ENCODE results near the gene PRKRIP1. TPM values are rescaled to one million over a fixed set of nuclear protein-coding genes. Genes with fewer than 3 reads are reported as not detected.

PRKRIP1 gene
- total RNA-seq, 1 donor from 2014 or later, result 44.8 TPM

- Mint-ChIP-seq H3K4me1 (ENCODE audit: low read depth) (no peaks in the 10 kb centered on the region), H3K27me3 (no peaks in the 10 kb centered on the region), H3K4me3 (ENCODE audit: low read depth) (no peak overlapping the region), H3K36me3 (ENCODE audit: insufficient read depth) (no peaks in the 10 kb centered on the region), H3K27ac (no peak overlapping the region), H3K9me3 (ENCODE audit: low read depth) (no peaks in the 10 kb centered on the region)
- DNase-seq (ENCODE audit: low spot score, unreplicated experiment), result no peak
- no peak for TF ChIP-seq CTCF (IDR thresholded peaks at IDR 0.05; ENCODE audit: unreplicated experiment)
Measured at GRCh38 chr7:102455596-102455995, 59.4 kb downstream of the PRKRIP1 start.

GRCh38 chr7:102456327-102456726 is 60.2 kb downstream of the PRKRIP1 start:
- DNase-seq (ENCODE audit: low spot score, unreplicated experiment), result no peak
- no peak overlapping the region for H3K4me3 Mint-ChIP-seq (ENCODE audit: low read depth)
- H3K27ac Mint-ChIP-seq, result no peak overlapping the region
- TF ChIP-seq CTCF (IDR thresholded peaks at IDR 0.05; ENCODE audit: unreplicated experiment), result no peak
- H3K4me1 Mint-ChIP-seq (ENCODE audit: low read depth), result no peaks in the 10 kb centered on the region
- H3K9me3 Mint-ChIP-seq (ENCODE audit: low read depth), result no peaks in the 10 kb centered on the region
- H3K27me3 Mint-ChIP-seq, result no peaks in the 10 kb centered on the region
- H3K36me3 Mint-ChIP-seq (ENCODE audit: insufficient read depth), result no peaks in the 10 kb centered on the region

- H3K27ac Mint-ChIP-seq, result no peak overlapping the region
Measured at GRCh38 chr7:102457352-102457924, 61.3 kb downstream of the PRKRIP1 start.

GRCh38 chr7:102459221-102459844 is 63.2 kb downstream of the PRKRIP1 start:
- no peak for TF ChIP-seq CTCF (IDR thresholded peaks at IDR 0.05; ENCODE audit: unreplicated experiment)
- Mint-ChIP-seq H3K27me3 (no peaks in the 10 kb centered on the region), H3K4me3 (ENCODE audit: low read depth) (no peak overlapping the region), H3K4me1 (ENCODE audit: low read depth) (peaks cover 7% of the 10 kb centered on the region), H3K27ac (no peak overlapping the region), H3K9me3 (ENCODE audit: low read depth) (no peaks in the 10 kb centered on the region), H3K36me3 (ENCODE audit: insufficient read depth) (no peaks in the 10 kb centered on the region)
- no peak for DNase-seq (ENCODE audit: low spot score, unreplicated experiment)

More at GRCh38 chr7:102457352-102457924, 61.3 kb downstream of the PRKRIP1 start:
- TF ChIP-seq CTCF (IDR thresholded peaks at IDR 0.05; ENCODE audit: unreplicated experiment), result no peak
- no peak for DNase-seq (ENCODE audit: low spot score, unreplicated experiment)
- no peak overlapping the region for H3K4me3 Mint-ChIP-seq (ENCODE audit: low read depth)
- H3K4me1 Mint-ChIP-seq (ENCODE audit: low read depth), result no peaks in the 10 kb centered on the region
- H3K27me3 Mint-ChIP-seq, result no peaks in the 10 kb centered on the region
- no peaks in the 10 kb centered on the region for H3K9me3 Mint-ChIP-seq (ENCODE audit: low read depth)
- no peaks in the 10 kb centered on the region for H3K36me3 Mint-ChIP-seq (ENCODE audit: insufficient read depth)

- no peaks in the 10 kb centered on the region for H3K27me3 Mint-ChIP-seq
- no peak for DNase-seq (ENCODE audit: low spot score, unreplicated experiment)
- TF ChIP-seq CTCF (IDR thresholded peaks at IDR 0.05; ENCODE audit: unreplicated experiment), result no peak
- peak overlapping the region; percentile 71 for H3K27ac Mint-ChIP-seq
- peaks cover 9% of the 10 kb centered on the region for H3K4me1 Mint-ChIP-seq (ENCODE audit: low read depth)
- H3K36me3 Mint-ChIP-seq (ENCODE audit: insufficient read depth), result no peaks in the 10 kb centered on the region
- no peak overlapping the region for H3K4me3 Mint-ChIP-seq (ENCODE audit: low read depth)
- no peaks in the 10 kb centered on the region for H3K9me3 Mint-ChIP-seq (ENCODE audit: low read depth)
Measured at GRCh38 chr7:102460467-102460866, 64.3 kb downstream of the PRKRIP1 start.
